Liver (tissue), 3 donors: ENCODE data around the gene AMOTL1.

Experiments used
- ATF3 ChIP-seq: IDR thresholded peaks from 2 replicates; pipeline ENCODE4 v1.6.1; 2016; ENCODE audit warnings: antibody characterized with exemption
- CTCF ChIP-seq: fragments of 150-350 bp; IDR thresholded peaks from 2 replicates; pipeline ENCODE4 v1.5.1; 2017; ENCODE audit warnings: improper control_type of control experiment, low read depth, low read length; ENCODE audit not compliant: missing input control
- FOXA1 ChIP-seq: IDR thresholded peaks from 2 replicates; pipeline ENCODE4 v1.6.1; 2016; ENCODE audit warnings: antibody characterized with exemption
- JUND ChIP-seq, 2 donors: IDR thresholded peaks; 2 replicates each; pipeline ENCODE4 v1.6.1; 2016; ENCODE audit warnings: antibody characterized with exemption in 2 of 2
- MAX ChIP-seq: IDR thresholded peaks from 2 replicates; pipeline ENCODE4 v1.6.1; 2016; ENCODE audit warnings: antibody characterized with exemption
- RAD21 ChIP-seq, 2 donors: IDR thresholded peaks; 2 replicates each; pipeline ENCODE4 v1.6.1; 2016; ENCODE audit warnings: antibody characterized with exemption in 2 of 2, mild to moderate bottlenecking in 2 of 2
- REST ChIP-seq: IDR thresholded peaks from 2 replicates; pipeline ENCODE4 v1.6.1; 2016; ENCODE audit warnings: antibody characterized with exemption, mild to moderate bottlenecking
- SP1 ChIP-seq: IDR thresholded peaks from 2 replicates; pipeline ENCODE4 v1.6.1; 2018; ENCODE audit warnings: antibody characterized with exemption, mild to moderate bottlenecking
- TAF1 ChIP-seq: conservative IDR thresholded peaks from 2 replicates; pipeline ENCODE4 v1.6.1; 2016; ENCODE audit warnings: antibody characterized with exemption, mild to moderate bottlenecking
- YY1 ChIP-seq: IDR thresholded peaks from 2 replicates; pipeline ENCODE4 v1.6.1; 2016; ENCODE audit warnings: antibody characterized with exemption, mild to moderate bottlenecking
- ZBTB33 ChIP-seq: IDR thresholded peaks from 2 replicates; pipeline ENCODE4 v1.6.1; 2016; ENCODE audit warnings: antibody characterized with exemption
- donor health status: healthy.
- donor health status: healthy.

GRCh38 chr11:94758666-94759065 is 9.5 kb upstream of the AMOTL1 start:
- TF ChIP-seq CTCF (no peak), ZBTB33 (no peak), SP1 (no peak), REST (no peak), FOXA1 (no peak), MAX (no peak), YY1 (no peak), RAD21 (IDR thresholded peaks at IDR 0.05) (no peak), TAF1 (no peak), JUND (IDR thresholded peaks at IDR 0.05) (no peak), ATF3 (no peak)
